ENCODE results near the gene EXOC3L4. TPM values are rescaled to one million over a fixed set of nuclear protein-coding genes. Genes with fewer than 3 reads are reported as not detected.

The EXOC3L4 gene
- polyA plus RNA-seq, 3 donors: 1.7 to 4.5 (median 1.7) TPM

- no peak overlapping the region for H3K27ac ChIP-seq (ENCODE audit: low read depth, low read length)
- 80 to 97% (median 82%) methylated on average over 13 of the region's 13 CpGs for WGBS, 3 donors
Observed at GRCh38 chr14:103125098-103126070, 30.9 kb downstream of the EXOC3L4 start.

DNA sequence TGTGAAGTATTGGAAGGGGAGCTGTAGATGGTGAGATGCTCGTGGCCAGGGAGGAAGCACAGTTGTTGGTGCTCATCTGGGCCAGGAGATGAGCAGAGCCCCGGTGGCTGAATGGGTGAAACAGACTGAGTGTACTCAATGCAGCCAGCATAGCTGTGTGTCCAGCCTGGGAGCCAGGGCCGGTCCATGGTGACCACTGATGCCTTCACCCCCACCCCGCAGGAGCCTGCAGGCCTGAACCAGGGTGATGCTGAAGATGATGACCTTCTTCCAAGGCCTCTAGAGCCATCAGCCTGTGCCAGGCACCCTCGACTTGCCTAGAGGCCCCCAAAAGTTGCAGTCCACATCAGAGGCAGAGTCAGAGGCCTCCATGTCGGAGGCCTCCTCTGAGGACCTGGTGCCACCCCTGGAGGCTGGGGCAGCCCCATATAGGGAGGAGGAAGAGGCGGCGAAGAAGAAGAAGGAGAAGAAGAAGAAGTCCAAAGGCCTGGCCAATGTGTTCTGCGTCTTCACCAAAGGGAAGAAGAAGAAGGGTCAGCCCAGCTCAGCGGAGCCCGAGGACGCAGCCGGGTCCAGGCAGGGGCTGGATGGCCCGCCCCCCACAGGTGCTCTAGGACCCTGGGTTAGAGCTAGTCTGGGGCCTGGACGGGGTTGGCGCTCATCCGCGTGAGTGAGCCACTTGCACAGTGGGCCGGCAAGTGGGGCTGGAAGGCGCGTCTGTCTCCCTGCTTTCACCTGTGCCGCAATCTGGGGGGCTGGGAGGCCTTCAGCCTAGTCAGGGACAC, 31.8 kb downstream of the EXOC3L4 start:
- 75 to 84% (median 77%) methylated on average over 22 of the region's 22 CpGs for WGBS, 3 donors

DNA sequence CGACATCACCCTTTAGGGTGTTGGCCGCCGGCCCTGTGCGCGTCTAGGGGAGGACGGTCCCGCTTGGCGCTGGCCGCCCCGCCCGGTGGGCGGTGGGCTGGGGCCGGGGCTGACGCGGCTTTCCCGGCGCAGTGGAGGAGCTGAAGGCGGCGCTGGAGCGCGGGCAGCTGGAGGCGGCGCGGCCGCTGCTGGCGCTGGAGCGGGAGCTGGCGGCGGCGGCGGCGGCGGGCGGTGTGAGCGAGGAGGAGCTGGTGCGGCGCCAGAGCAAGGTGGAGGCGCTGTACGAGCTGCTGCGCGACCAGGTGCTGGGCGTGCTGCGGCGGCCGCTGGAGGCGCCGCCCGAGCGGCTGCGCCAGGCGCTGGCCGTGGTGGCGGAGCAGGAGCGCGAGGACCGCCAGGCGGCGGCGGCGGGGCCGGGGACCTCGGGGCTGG, 32.4 kb downstream of the EXOC3L4 start:
- WGBS, 3 donors: 17 to 83% (median 80%) methylated on average over 37 to 62 of the region's 62 CpGs
- no peak overlapping the region for H3K27ac ChIP-seq (ENCODE audit: low read depth, low read length)

More for the DNA sequence above, 31.8 kb downstream of the EXOC3L4 start:
- H3K27ac ChIP-seq (ENCODE audit: low read depth, low read length): no peak overlapping the region

DNA sequence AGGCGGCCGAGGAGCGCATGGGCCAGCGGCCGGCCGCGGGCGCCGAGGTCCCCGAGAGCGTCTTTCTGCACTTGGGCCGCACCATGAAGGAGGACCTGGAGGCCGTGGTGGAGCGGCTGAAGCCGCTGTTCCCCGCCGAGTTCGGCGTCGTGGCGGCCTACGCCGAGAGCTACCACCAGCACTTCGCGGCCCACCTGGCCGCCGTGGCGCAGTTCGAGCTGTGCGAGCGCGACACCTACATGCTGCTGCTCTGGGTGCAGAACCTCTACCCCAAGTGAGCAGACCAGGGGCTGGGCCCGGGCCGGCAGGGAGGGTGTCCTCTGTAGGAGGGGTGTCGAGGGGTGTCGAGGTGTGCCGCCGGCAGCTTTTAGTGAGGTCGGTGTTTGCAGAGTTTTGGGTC, 32.8 kb downstream of the EXOC3L4 start:
- 47 to 84% (median 74%) methylated on average over 32 to 39 of the region's 39 CpGs for WGBS, 3 donors
- H3K27ac ChIP-seq (ENCODE audit: low read depth, low read length): no peak overlapping the region

- WGBS, 3 donors: 86 to 92% (median 88%) methylated on average over 16 of the region's 16 CpGs
- no peak overlapping the region for H3K27ac ChIP-seq (ENCODE audit: low read depth, low read length)
Observed at GRCh38 chr14:103127861-103128598, 33.5 kb downstream of the EXOC3L4 start.

- WGBS, 3 donors: 51 to 60% (median 59%) methylated on average over 13 of the region's 13 CpGs
- H3K27ac ChIP-seq (ENCODE audit: low read depth, low read length): no peak overlapping the region
Observed at GRCh38 chr14:103128631-103129300, 34.2 kb downstream of the EXOC3L4 start.

GRCh38 chr14:103129301-103130016, 34.9 kb downstream of the EXOC3L4 start:
- no peak overlapping the region for H3K27ac ChIP-seq (ENCODE audit: low read depth, low read length)
- WGBS, 3 donors: 91 to 96% (median 92%) methylated on average over 12 of the region's 12 CpGs

GRCh38 chr14:103130017-103130764, 35.7 kb downstream of the EXOC3L4 start:
- 90 to 92% (median 90%) methylated on average over 25 to 26 of the region's 26 CpGs for WGBS, 3 donors
- no peak overlapping the region for H3K27ac ChIP-seq (ENCODE audit: low read depth, low read length)

DNA sequence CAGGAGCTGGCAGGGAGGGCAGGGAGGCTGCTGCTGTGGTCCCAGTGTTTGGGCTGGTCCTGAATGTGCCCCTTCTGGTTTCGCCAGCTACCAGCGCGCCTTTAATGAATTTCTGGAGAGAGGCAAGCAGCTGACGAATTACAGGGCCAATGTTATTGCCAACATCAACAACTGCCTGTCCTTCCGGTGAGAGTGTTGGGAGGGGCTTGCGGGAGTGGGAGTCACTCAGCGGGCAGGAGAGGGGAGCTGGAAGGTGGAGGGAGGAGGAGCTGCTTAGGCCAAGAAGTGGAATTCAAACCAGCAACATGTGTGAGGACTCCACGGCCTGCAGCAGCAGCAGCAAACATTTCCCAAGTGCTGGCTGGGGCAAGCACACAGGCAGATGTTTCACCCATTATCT, 36.4 kb downstream of the EXOC3L4 start:
- H3K27ac ChIP-seq (ENCODE audit: low read depth, low read length): no peak overlapping the region
- 31 to 67% (median 66%) methylated on average over 8 of the region's 8 CpGs for WGBS, 3 donors

GRCh38 chr14:103131580-103131979, 37.1 kb downstream of the EXOC3L4 start:
- no peak overlapping the region for H3K27ac ChIP-seq (ENCODE audit: low read depth, low read length)
- 84 to 99% (median 91%) methylated on average over 7 to 9 of the region's 9 CpGs for WGBS, 3 donors

- H3K27ac ChIP-seq (ENCODE audit: low read depth, low read length): no peak overlapping the region
- 58 to 84% (median 82%) methylated on average over 39 of the region's 39 CpGs for WGBS, 3 donors
Observed at GRCh38 chr14:103132381-103133209, 38.1 kb downstream of the EXOC3L4 start.

DNA sequence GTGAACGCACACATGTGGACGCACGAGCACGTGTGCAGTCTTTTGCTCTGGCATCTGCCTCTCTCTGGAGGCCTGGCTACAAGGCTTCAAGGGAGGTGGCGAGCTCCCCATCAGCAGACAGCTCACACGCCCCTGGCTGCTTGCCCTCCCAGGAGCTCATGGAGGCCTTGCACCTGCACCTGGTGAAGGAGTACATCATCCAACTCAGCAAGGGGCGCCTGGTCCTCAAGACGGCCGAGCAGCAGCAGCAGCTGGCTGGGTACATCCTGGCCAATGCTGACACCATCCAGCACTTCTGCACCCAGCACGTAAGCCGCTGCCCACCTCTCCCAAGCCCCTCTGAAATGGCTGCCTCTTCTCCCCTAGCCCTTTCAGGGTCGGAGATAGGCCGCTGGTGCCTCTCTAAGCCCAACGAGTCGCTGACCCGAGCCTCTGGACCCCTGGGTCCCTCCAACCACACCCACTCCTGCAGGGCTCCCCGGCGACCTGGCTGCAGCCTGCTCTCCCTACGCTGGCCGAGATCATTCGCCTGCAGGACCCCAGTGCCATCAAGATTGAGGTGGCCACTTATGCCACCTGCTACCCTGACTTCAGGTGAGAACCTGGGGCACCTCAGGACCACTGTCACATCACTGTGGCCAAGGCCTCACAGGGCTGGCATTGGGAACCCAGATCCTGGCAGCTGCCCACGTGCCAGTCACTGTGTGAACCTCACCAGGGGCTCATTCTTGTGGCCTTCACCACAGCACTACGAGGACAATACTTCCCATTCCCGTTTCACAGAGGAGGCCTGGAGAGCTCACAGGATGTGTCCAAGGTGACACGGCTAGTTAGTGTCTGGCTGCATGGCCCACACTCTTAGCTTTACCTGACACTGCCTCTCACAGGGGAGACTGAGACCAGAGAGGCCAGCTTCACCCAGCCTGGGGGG, 39.0 kb downstream of the EXOC3L4 start:
- 81 to 92% (median 88%) methylated on average over 25 of the region's 25 CpGs for WGBS, 3 donors
- H3K27ac ChIP-seq (ENCODE audit: low read depth, low read length): no peak overlapping the region

- no peak overlapping the region for H3K27ac ChIP-seq (ENCODE audit: low read depth, low read length)
- WGBS, 3 donors: 38 to 78% (median 66%) methylated on average over 2 of the region's 2 CpGs
Observed at GRCh38 chr14:103134405-103134804, 39.9 kb downstream of the EXOC3L4 start.

DNA sequence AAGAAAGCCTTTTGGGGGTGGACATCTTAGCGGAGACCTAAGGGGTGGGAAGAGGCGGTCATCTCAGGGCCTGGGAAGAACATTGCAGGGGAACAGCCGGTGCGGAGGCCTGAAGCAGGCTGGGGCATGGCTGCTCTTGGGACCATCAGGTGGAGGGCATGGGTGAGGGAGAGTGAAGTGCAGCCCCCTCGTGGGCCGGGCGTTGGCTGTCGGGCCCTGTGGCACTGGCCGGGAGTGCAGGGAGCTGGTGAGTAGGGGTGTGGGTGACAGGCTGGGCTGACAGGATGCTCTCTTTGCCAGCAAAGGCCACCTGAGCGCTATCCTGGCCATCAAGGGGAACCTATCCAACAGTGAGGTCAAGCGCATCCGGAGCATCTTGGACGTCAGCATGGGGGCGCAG, 40.4 kb downstream of the EXOC3L4 start:
- no peak overlapping the region for H3K27ac ChIP-seq (ENCODE audit: low read depth, low read length)
- WGBS, 3 donors: 91 to 95% (median 92%) methylated on average over 14 of the region's 14 CpGs
